Measurements from ENCODE around the gene MYO1E. TPM values are rescaled to one million over a fixed set of nuclear protein-coding genes. Genes with fewer than 3 reads are reported as not detected.

MYO1E gene
- total RNA-seq, 4 donors from 2014 or later = 55.7 to 147 (median 68.5) TPM

DNA sequence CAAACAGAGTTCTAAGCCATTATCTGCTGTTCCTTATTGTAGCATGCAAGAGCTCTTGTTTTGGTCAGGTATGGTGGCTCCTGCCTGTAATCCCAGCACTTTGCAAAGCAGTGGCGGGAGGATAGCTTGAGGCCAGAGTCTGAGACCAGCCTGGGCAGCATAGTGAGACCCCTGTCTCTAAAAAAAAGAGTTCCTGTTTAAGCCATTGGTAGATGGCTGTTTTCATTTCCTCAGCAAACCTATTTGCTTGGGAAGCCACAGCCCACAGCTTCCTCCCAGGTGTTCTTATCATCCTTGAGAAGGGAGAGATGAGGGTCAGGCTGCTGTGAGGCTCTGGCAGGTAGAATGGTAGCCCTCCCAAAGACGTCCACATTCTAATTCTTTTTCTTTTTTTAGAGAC lies 40.9 kb upstream of the MYO1E start:
- DNase-seq (ENCODE audit: low spot score in 2 of 2) = no peak
- Histone ChIP-seq H3K27ac (no peak overlapping the region), H3K4me3 (no peak overlapping the region), H3K4me1 (no peaks in the 10 kb centered on the region), H3K27me3 (no peaks in the 10 kb centered on the region), H3K9me3 (no peaks in the 10 kb centered on the region), H3K36me3 (no peaks in the 10 kb centered on the region)
- WGBS, 2 donors = 75 to 79% methylated on average over 2 of the region's 2 CpGs
- TF ChIP-seq, protein P1, sequence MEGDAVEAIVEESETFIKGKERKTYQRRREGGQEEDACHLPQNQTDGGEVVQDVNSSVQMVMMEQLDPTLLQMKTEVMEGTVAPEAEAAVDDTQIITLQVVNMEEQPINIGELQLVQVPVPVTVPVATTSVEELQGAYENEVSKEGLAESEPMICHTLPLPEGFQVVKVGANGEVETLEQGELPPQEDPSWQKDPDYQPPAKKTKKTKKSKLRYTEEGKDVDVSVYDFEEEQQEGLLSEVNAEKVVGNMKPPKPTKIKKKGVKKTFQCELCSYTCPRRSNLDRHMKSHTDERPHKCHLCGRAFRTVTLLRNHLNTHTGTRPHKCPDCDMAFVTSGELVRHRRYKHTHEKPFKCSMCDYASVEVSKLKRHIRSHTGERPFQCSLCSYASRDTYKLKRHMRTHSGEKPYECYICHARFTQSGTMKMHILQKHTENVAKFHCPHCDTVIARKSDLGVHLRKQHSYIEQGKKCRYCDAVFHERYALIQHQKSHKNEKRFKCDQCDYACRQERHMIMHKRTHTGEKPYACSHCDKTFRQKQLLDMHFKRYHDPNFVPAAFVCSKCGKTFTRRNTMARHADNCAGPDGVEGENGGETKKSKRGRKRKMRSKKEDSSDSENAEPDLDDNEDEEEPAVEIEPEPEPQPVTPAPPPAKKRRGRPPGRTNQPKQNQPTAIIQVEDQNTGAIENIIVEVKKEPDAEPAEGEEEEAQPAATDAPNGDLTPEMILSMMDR (IDR thresholded peaks at IDR 0.05) = no peak

DNA sequence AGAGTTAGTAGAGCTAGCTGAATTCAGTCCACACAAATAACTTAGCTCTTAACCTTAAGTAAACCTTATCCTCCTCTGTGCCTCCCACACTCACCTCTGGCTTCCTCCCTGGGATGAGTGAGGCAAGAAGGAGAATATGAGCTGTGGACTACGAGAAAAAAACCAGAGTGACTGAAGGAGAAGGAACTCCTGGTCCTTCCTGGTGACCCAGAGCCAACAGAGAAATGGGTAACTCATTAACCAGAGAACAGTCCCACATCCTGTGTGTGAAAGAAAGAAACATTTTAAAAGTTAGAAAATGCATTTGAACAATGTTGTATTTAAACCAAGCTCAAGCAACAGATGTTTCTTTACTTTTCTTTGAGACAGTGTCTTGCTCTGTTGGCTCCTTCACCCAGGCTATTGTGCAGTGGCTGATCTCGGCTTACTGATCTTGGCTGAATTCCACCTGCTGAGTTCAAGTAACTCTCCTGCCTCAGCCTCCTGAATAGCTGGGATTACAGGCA lies 37.8 kb upstream of the MYO1E start:
- Histone ChIP-seq H3K27me3 (no peaks in the 10 kb centered on the region), H3K9me3 (no peaks in the 10 kb centered on the region), H3K4me1 (no peaks in the 10 kb centered on the region), H3K4me3 (no peak overlapping the region), H3K27ac (no peak overlapping the region), H3K36me3 (no peaks in the 10 kb centered on the region)
- TF ChIP-seq EP300 (IDR thresholded peaks at IDR 0.05) = no peak
- TF ChIP-seq, protein P1 (IDR thresholded peaks at IDR 0.05) = no peak
- TF ChIP-seq POLR2A (IDR thresholded peaks at IDR 0.05) = no peak
- DNase-seq (ENCODE audit: low spot score in 2 of 2) = no peak
- WGBS, 2 donors = 15 to 31% methylated on average over 2 of the region's 2 CpGs

DNA sequence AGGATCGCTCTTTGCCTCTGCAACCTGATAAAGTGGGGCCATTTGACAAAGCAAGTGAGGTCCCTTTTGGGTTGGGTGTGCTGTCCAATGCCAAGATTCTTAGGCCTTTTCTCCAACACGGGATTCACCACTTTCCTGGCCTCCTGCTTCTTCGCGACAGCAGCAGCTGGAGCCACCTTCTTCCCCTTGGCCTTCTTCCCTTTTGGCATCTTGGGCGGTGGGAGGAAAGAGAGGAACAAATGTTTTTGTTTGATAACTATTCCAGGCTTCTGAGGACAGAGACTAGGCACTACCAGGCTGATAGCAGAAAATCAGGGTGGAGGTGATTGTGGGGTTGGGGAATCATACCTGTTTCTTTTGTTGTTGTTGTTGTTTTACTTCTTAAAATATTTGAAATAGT lies 35.3 kb upstream of the MYO1E start:
- H3K27me3 ChIP-seq = no peaks in the 10 kb centered on the region
- no peak overlapping the region for H3K4me3 ChIP-seq
- 74 to 77% methylated on average over 5 of the region's 5 CpGs for WGBS, 2 donors
- H3K9me3 ChIP-seq = no peaks in the 10 kb centered on the region
- TF ChIP-seq POLR2A (IDR thresholded peaks at IDR 0.05) = no peak
- TF ChIP-seq, protein P1 (IDR thresholded peaks at IDR 0.05) = no peak
- no peak for TF ChIP-seq EP300 (IDR thresholded peaks at IDR 0.05)
- no peak for DNase-seq (ENCODE audit: low spot score in 2 of 2)
- no peaks in the 10 kb centered on the region for H3K36me3 ChIP-seq
- H3K4me1 ChIP-seq = no peaks in the 10 kb centered on the region
- no peak overlapping the region for H3K27ac ChIP-seq

DNA sequence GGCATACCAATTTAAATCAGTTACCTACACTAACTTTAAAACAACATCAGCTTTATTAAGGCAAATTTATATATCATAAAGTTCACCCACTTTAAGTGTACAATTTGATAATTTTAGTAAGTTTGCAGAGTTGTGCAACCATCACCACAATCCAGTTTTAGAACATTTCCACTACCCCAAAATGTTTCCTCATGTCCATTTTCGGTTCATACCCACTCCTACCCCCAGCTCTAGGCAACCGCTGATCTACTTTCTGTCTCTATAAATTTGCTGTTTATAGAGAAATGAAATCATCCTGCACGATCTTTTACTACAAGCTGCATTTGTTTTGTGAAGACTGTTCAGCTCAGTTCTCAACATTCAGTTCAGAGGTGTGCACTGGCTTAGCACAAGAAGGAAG lies 33.8 kb upstream of the MYO1E start:
- DNase-seq (ENCODE audit: low spot score in 2 of 2) = peak in 1 of 2 donors; percentile 13
- no peaks in the 10 kb centered on the region for H3K4me1 ChIP-seq
- H3K4me3 ChIP-seq = no peak overlapping the region
- no peak overlapping the region for H3K27ac ChIP-seq
- no peaks in the 10 kb centered on the region for H3K36me3 ChIP-seq
- TF ChIP-seq EP300 (IDR thresholded peaks at IDR 0.05) (peak in 1 of 2 donors; percentile 43), POLR2A (IDR thresholded peaks at IDR 0.05) (no peak)
- H3K27me3 ChIP-seq = no peaks in the 10 kb centered on the region
- no peaks in the 10 kb centered on the region for H3K9me3 ChIP-seq
- 37 to 55% methylated on average over 3 of the region's 3 CpGs for WGBS, 2 donors

DNA sequence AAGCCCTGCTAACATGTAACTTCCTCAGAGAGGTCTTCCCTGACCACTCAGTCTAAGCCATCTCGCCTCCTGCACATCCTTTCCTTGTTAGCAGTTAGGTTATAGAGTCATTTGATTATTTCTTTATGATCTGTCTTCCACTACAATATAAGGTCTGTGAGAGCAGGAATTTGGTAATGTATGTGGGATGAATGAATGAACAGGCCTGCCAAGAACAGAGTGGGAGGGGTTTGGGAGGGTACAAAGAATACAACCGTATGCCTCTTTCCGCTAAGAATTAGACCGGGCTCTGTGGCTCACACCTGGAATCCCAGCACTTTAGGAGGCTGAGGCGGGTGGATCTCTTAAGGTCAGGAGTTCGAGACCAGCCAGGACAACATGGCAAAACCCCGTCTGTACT lies 32.4 kb upstream of the MYO1E start:
- Histone ChIP-seq H3K36me3 (no peaks in the 10 kb centered on the region), H3K27ac (no peak overlapping the region), H3K4me3 (no peak overlapping the region), H3K9me3 (no peaks in the 10 kb centered on the region), H3K4me1 (peaks cover 0 to 10% (median 0%) of the 10 kb centered on the region in 4 donors), H3K27me3 (no peaks in the 10 kb centered on the region)
- 49 to 57% methylated on average over 7 of the region's 7 CpGs for WGBS, 2 donors
- no peak for TF ChIP-seq POLR2A (IDR thresholded peaks at IDR 0.05)
- TF ChIP-seq EP300 (IDR thresholded peaks at IDR 0.05) = no peak
- TF ChIP-seq, protein P1 (IDR thresholded peaks at IDR 0.05) = no peak
- no peak for DNase-seq (ENCODE audit: low spot score in 2 of 2)
